ENCODE results near the gene TFB2M. TPM values are rescaled to one million over a fixed set of nuclear protein-coding genes. Genes with fewer than 3 reads are reported as not detected.
A peak's percentile ranks its signal among the peaks of the same experiment; 100 is the strongest.

The TFB2M gene
- total RNA-seq, 1 experiment from 2014 or later, result 27.7 TPM

- Histone ChIP-seq H3K23me2 (ENCODE audit: insufficient read length, low read depth, low read length, poor library complexity, severe bottlenecking) (no peaks in the 10 kb centered on the region), H2BK20ac (ENCODE audit: low read depth, low read length, poor library complexity, severe bottlenecking) (no peak overlapping the region), H3K79me1 (ENCODE audit: insufficient read depth, low read depth, low read length, poor library complexity, severe bottlenecking) (no peaks in the 10 kb centered on the region), H2BK15ac (ENCODE audit: low read depth, low read length) (no peak overlapping the region), H3T11ph (ENCODE audit: low read length) (no peak overlapping the region), H3K9me3 (ENCODE audit: control insufficient read depth, low read depth, low read length) (no peaks in the 10 kb centered on the region), H2AK5ac (ENCODE audit: insufficient read length, low read length) (no peak overlapping the region), H3K18ac (ENCODE audit: insufficient read length, low read depth, low read length) (no peak overlapping the region), H3K4ac (ENCODE audit: low read depth, low read length) (no peak overlapping the region), H3K9ac (ENCODE audit: extremely low read depth, insufficient read length, low read length) (no peak overlapping the region), H2AFZ (ENCODE audit: low read length) (no peak overlapping the region), H4K91ac (ENCODE audit: insufficient read length, low read depth, low read length) (no peak overlapping the region), H4K8ac (replicated peaks; ENCODE audit: insufficient read length, low read depth, low read length) (no peak overlapping the region), H3K56ac (ENCODE audit: insufficient read length, low read depth, low read length) (no peak overlapping the region), H3K23ac (ENCODE audit: insufficient read length, low read depth, low read length) (no peak overlapping the region), H3K14ac (ENCODE audit: insufficient read depth, low read length) (no peak overlapping the region), H2BK120ac (ENCODE audit: low read depth, low read length, poor library complexity, severe bottlenecking) (no peak overlapping the region), H3K27me3 (ENCODE audit: insufficient read depth, low read length) (no peaks in the 10 kb centered on the region; the same call in 1 of the 2 replicates), H3K4me1 (ENCODE audit: insufficient read depth, low read length) (no peaks in the 10 kb centered on the region), H2BK12ac (ENCODE audit: insufficient read length, low read depth, low read length) (no peak overlapping the region), H2BK5ac (ENCODE audit: insufficient read length, low read length) (no peak overlapping the region), H3K27ac (ENCODE audit: insufficient read length, low read depth, low read length) (no peak overlapping the region), H3K4me2 (ENCODE audit: insufficient read depth, insufficient read length, low read length) (peak overlapping the region; percentile 50), H3K79me2 (ENCODE audit: insufficient read depth, low read length) (no peaks in the 10 kb centered on the region), H4K20me1 (ENCODE audit: control insufficient read depth, insufficient read depth, insufficient read length) (no peaks in the 10 kb centered on the region), H4K5ac (ENCODE audit: insufficient read length, low read depth, low read length) (no peak overlapping the region)
- DNase-seq, result no peak
- Mint-ChIP-seq H3K4me3 (peak overlapping the region; percentile 82 to 93), H3K4me1 (peaks cover 13 to 15% of the 10 kb centered on the region in 2 experiments), H3K27ac (no peak overlapping the region; a peak in 1 of 7 replicates), H3K36me3 (ENCODE audit: insufficient read depth in 1 of 3, low read depth in 3 of 3) (no peaks in the 10 kb centered on the region; a peak in 2 of 7 replicates), H3K27me3 (ENCODE audit: low read depth) (peaks cover 2% of the 10 kb centered on the region), H3K9me3 (no peaks in the 10 kb centered on the region)
- no peak for TF ChIP-seq CTCF (conservative IDR thresholded peaks at IDR 0.05)
- WGBS (ENCODE audit: extremely low coverage, insufficient read length, low lambda C conversion rate), result no CpG with 5 or more reads among the region's 9 CpGs
Measured at GRCh38 chr1:246506367-246506673, 59.7 kb downstream of the TFB2M start.

Data from H9 (cell line).